HepG2 (cell line): ENCODE measurements around the gene WNT3A. TPM values are rescaled to one million over a fixed set of nuclear protein-coding genes. Genes with fewer than 3 reads are reported as not detected.

Experiments used
- CBFB ChIP-seq: sonication (generic); formaldehyde crosslinking; IDR thresholded peaks from 2 replicates; pipeline ENCODE4 v1.4.0; 2020; ENCODE audit warnings: missing genetic modification reagents
- FOXO4 ChIP-seq: sonication (generic); formaldehyde crosslinking; conservative IDR thresholded peaks from 2 replicates; pipeline ENCODE4 v1.8.1; 2023; ENCODE audit warnings: missing genetic modification reagents
- HNRNPL ChIP-seq: fragments of 200-400 bp; formaldehyde crosslinking; IDR thresholded peaks from 2 replicates; pipeline ENCODE4 v1.6.1; 2017; ENCODE audit warnings: mild to moderate bottlenecking, low read depth, low read length
- HOXD1 ChIP-seq: sonication (generic); formaldehyde crosslinking; IDR thresholded peaks from 2 replicates; pipeline ENCODE4 v1.5.0; 2020; ENCODE audit warnings: missing genetic modification reagents
- KIAA2018 ChIP-seq: sonication (generic); formaldehyde crosslinking; IDR thresholded peaks from 2 replicates; pipeline ENCODE4 v1.5.0; 2020; ENCODE audit warnings: mild to moderate bottlenecking, missing genetic modification reagents, borderline replicate concordance
- NFE2L2 ChIP-seq: fragments of 150-350 bp; IDR thresholded peaks from 2 replicates; pipeline ENCODE4 v1.6.1; 2014; ENCODE audit warnings: low read length
- ZFP82 ChIP-seq: sonication (generic); formaldehyde crosslinking; IDR thresholded peaks from 2 replicates; pipeline ENCODE4 v1.5.1; 2020; ENCODE audit warnings: mild to moderate bottlenecking, missing genetic modification reagents, borderline replicate concordance
- ZNF142 ChIP-seq: sonication (generic); formaldehyde crosslinking; IDR thresholded peaks from 2 replicates; pipeline ENCODE4 v1.4.0; 2020; ENCODE audit warnings: missing genetic modification reagents
- ZNF607 ChIP-seq: sonication (generic); formaldehyde crosslinking; IDR thresholded peaks from 2 replicates; pipeline ENCODE4 v1.5.1; 2020; ENCODE audit warnings: missing genetic modification reagents, mild to moderate bottlenecking, borderline replicate concordance
- ZNF619 ChIP-seq: sonication (generic); formaldehyde crosslinking; IDR thresholded peaks from 2 replicates; pipeline ENCODE4 v1.4.0; 2020; ENCODE audit warnings: mild to moderate bottlenecking, missing genetic modification reagents
- ZSCAN31 ChIP-seq: sonication (generic); formaldehyde crosslinking; IDR thresholded peaks from 2 replicates; pipeline ENCODE4 v1.5.0; 2020; ENCODE audit warnings: low read depth, mild to moderate bottlenecking, missing genetic modification reagents
- polyA plus RNA-seq, 8 experiments: library from polyadenylated mRNA; depleted of rRNA in 3 of 8; stranded (reverse) in 7 of 8; unstranded in 1 of 8; fragments of >200 nt; fragmentation: Illumina TruSeq in 4 of 8; extraction: Trizol in 4 of 8; gene quantifications; 2 replicates each; pipeline versions ENCODE4 v1.2.1 to v1.2.3, GENCODE V29; 2011 to 2016; ENCODE audit warnings: low read depth in 4 of 8, missing spikeins in 1 of 8, mixed read lengths in 1 of 8; ENCODE audit not compliant: insufficient read depth in 1 of 8
- total RNA-seq, 5 experiments: library from RNA; depleted of rRNA; stranded (reverse); fragments of >200 nt; fragmentation: Illumina TruSeq; extraction: Trizol; gene quantifications; 2 replicates each; pipeline ENCODE4 v1.2.3, GENCODE V29; 2016; ENCODE audit warnings: low read depth in 1 of 5

The WNT3A gene
- total and polyA plus RNA-seq, 2 of the 13 experiments (the other 11 are each of a cell fraction or from before 2014, with no cell fraction given), result not detected

- TF ChIP-seq ZNF142 (no peak), ZNF619 (CRISPR knock-in tag) (no peak), ZFP82 (CRISPR knock-in tag) (peak; percentile 23; the same call in 1 of the 2 replicates), ZSCAN31 (peak; percentile 23; the same call in 1 of the 2 replicates), ZNF607 (CRISPR knock-in tag) (no peak), NFE2L2 (no peak), CBFB (CRISPR knock-in tag) (no peak), KIAA2018 (no peak), FOXO4 (CRISPR knock-in tag) (0 out of 2 replicates have a peak, but pooled peaks have one; percentile 75), HOXD1 (CRISPR knock-in tag) (peak; percentile 5; the same call in 1 of the 2 replicates), HNRNPL (0 out of 2 replicates have a peak, but pooled peaks have one; percentile 43)
Measured at GRCh38 chr1:228082918-228083870, 76.4 kb downstream of the WNT3A start (continued).
